ENCODE results near the gene MYH11.
"Not testable (repeated sequence)": the region's sequence is repeated elsewhere in the genome, so short reads cannot be mapped to it uniquely, and the experiment has no call there.

GRCh38 chr16:15850555-15850954 lies 6.3 kb downstream of the MYH11 start:
- TF ChIP-seq CTCF, POLR2A (IDR thresholded peaks at IDR 0.05): not testable (repeated sequence)

Data from lower leg skin (tissue), 3 donors.